ENCODE results near the gene USP47.

DNA sequence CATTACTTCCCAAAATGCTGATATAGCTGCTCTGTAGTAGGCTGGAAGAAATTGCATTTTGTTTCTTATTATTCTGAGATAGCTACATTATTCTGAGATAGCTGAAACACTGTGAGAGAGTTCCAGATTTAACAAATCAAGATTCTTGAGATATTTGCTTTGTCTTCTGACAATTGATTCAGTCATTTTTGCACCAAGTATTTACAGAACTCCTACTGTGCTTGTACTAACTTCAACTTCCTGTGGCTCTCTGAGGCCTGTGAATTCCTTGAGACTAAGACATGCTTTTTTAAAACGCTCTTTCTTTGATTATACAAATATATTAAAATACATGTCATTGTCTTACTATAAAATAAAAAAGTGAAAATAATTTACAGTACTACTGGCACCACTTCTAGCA, 52.7 kb downstream of the USP47 start:
- TF ChIP-seq, protein P1, sequence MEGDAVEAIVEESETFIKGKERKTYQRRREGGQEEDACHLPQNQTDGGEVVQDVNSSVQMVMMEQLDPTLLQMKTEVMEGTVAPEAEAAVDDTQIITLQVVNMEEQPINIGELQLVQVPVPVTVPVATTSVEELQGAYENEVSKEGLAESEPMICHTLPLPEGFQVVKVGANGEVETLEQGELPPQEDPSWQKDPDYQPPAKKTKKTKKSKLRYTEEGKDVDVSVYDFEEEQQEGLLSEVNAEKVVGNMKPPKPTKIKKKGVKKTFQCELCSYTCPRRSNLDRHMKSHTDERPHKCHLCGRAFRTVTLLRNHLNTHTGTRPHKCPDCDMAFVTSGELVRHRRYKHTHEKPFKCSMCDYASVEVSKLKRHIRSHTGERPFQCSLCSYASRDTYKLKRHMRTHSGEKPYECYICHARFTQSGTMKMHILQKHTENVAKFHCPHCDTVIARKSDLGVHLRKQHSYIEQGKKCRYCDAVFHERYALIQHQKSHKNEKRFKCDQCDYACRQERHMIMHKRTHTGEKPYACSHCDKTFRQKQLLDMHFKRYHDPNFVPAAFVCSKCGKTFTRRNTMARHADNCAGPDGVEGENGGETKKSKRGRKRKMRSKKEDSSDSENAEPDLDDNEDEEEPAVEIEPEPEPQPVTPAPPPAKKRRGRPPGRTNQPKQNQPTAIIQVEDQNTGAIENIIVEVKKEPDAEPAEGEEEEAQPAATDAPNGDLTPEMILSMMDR (conservative IDR thresholded peaks at IDR 0.05; ENCODE audit: low read depth, low read length) = no peak
- TF ChIP-seq EZH2 (IDR thresholded peaks at IDR 0.05; ENCODE audit: borderline replicate concordance, low read depth, low read length, poor library complexity, severe bottlenecking) = no peak
